Trophoblast cell (in vitro differentiated cells and primary cell): ENCODE results near the gene PFKP.

ENCODE experiments used
- DNase-seq, 2 donors: peaks; one replicate each; pipeline ENCODE4 v3.0.0-alpha.2; 2016
- H2AFZ ChIP-seq: 2 replicates; pipeline ENCODE4 v1.6.1; 2013; ENCODE audit warnings: low read length, moderate library complexity, mild to moderate bottlenecking; ENCODE audit not compliant: insufficient read depth, poor library complexity
- H2AK5ac ChIP-seq: 2 replicates; pipeline ENCODE4 v1.6.1; 2013; ENCODE audit warnings: mild to moderate bottlenecking, low read length
- H2BK120ac ChIP-seq: 2 replicates; pipeline ENCODE4 v1.6.1; 2013; ENCODE audit warnings: low read length, mild to moderate bottlenecking, moderate library complexity; ENCODE audit not compliant: insufficient read depth, poor library complexity
- H2BK12ac ChIP-seq: 2 replicates; pipeline ENCODE4 v1.6.1; 2013; ENCODE audit warnings: mild to moderate bottlenecking, low read length, moderate library complexity
- H2BK5ac ChIP-seq: 2 replicates; pipeline ENCODE4 v1.6.1; 2013; ENCODE audit warnings: low read length, low read depth, moderate library complexity, mild to moderate bottlenecking; ENCODE audit not compliant: poor library complexity
- H3K14ac ChIP-seq: 2 replicates; pipeline ENCODE4 v1.6.1; 2013; ENCODE audit warnings: mild to moderate bottlenecking, low read length
- H3K18ac ChIP-seq: 2 replicates; pipeline ENCODE4 v1.6.1; 2013; ENCODE audit warnings: mild to moderate bottlenecking, low read length
- H3K23ac ChIP-seq: 2 replicates; pipeline ENCODE4 v1.6.1; 2013; ENCODE audit warnings: low read length
- H3K27ac ChIP-seq: 2 replicates; pipeline ENCODE4 v1.5.1; 2013; ENCODE audit warnings: low read depth, mild to moderate bottlenecking, inconsistent platforms, low read length, moderate library complexity
- H3K27me3 ChIP-seq: 2 replicates; pipeline ENCODE4 v1.6.1; 2013; ENCODE audit warnings: inconsistent platforms, mild to moderate bottlenecking, low read length, moderate library complexity; ENCODE audit not compliant: insufficient read depth
- H3K36me3 ChIP-seq, 2 experiments: 1 replicate in 1 of 2; 2 replicates in 1 of 2; pipeline ENCODE4 v1.6.1; 2013; ENCODE audit warnings: low read length in 2 of 2, mild to moderate bottlenecking in 2 of 2, moderate library complexity in 1 of 2; ENCODE audit not compliant: insufficient read depth in 2 of 2, control insufficient read depth in 1 of 2
- H3K4ac ChIP-seq: 2 replicates; pipeline ENCODE4 v1.6.1; 2013; ENCODE audit warnings: low read depth, mild to moderate bottlenecking, low read length, moderate library complexity
- H3K4me1 ChIP-seq, 2 experiments: 1 replicate in 1 of 2; 2 replicates in 1 of 2; pipeline ENCODE4 v1.6.1; 2013; ENCODE audit warnings: low read length in 2 of 2, mild to moderate bottlenecking in 2 of 2, moderate library complexity in 1 of 2; ENCODE audit not compliant: insufficient read depth in 2 of 2, control insufficient read depth in 1 of 2
- H3K4me2 ChIP-seq: 2 replicates; pipeline ENCODE4 v1.6.1; 2013; ENCODE audit warnings: inconsistent platforms, mild to moderate bottlenecking, low read length, moderate library complexity
- H3K4me3 ChIP-seq: 2 replicates; pipeline ENCODE4 v1.5.1; 2013; ENCODE audit warnings: mild to moderate bottlenecking, low read depth, low read length, inconsistent platforms
- H3K79me1 ChIP-seq: one replicate; pipeline ENCODE4 v1.6.1; 2013; ENCODE audit warnings: low read length
- H3K79me2 ChIP-seq: 2 replicates; pipeline ENCODE4 v1.6.1; 2013; ENCODE audit warnings: low read length, mild to moderate bottlenecking; ENCODE audit not compliant: control insufficient read depth, insufficient read depth, poor library complexity
- H3K9ac ChIP-seq: 2 replicates; pipeline ENCODE4 v1.6.1; 2013; ENCODE audit warnings: mild to moderate bottlenecking, low read length
- H3K9me3 ChIP-seq: 2 replicates; pipeline ENCODE4 v1.6.1; 2013; ENCODE audit warnings: low read depth, mild to moderate bottlenecking, control low read depth, inconsistent platforms, low read length; ENCODE audit not compliant: insufficient read depth
- H4K12ac ChIP-seq: 2 replicates; pipeline ENCODE4 v1.6.1; 2013; ENCODE audit warnings: low read depth, mild to moderate bottlenecking, low read length, moderate library complexity
- H4K8ac ChIP-seq: 2 replicates; pipeline ENCODE4 v1.6.1; 2013; ENCODE audit warnings: low read depth, mild to moderate bottlenecking, low read length, moderate library complexity
- H4K91ac ChIP-seq: one replicate; pipeline ENCODE4 v1.6.1; 2013; ENCODE audit warnings: low read depth, mild to moderate bottlenecking, low read length, moderate library complexity
- WGBS: extraction: QIAGEN DNeasy Blood & Tissue Kit; methylation state at CpG from one replicate; pipeline ENCODE4 v1.1.7; 2013; ENCODE audit warnings: missing lambda C conversion rate; ENCODE audit not compliant: insufficient read length, insufficient coverage; ENCODE audit errors: extremely low coverage; 5-methylcytosine and 5-hydroxymethylcytosine counted together

PFKP gene

DNA sequence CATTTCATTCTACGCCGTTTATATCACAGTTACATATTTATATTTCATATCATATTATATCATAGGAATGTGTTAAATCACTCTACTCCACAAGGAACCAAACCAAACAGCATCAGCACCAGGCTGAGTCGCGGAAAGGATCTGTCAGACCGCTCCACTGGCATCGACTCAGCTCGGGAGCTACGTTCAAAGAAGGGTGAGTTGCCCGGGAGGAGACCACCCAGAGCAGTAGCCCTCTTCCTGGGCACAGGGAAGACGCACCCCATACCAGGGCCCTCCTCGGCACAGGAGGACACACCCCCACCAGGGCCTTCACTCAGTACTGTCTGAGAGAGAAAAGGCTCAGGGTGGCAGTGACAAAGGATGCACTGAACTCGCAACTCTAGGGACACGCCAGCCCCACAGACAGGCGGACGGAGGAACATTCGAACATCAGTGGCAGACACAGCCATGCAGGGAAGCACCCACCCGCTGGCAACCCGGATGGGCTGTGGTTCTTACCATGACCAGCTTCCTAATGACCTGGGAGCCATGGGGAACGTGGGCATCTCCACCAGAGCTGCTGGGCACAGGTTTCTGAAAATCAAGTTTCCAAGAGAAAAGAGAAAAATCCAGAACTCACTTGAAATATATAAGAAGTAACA is 76.6 kb downstream of the PFKP start:
- Histone ChIP-seq H2AK5ac (no peak overlapping the region), H3K27me3 (no peaks in the 10 kb centered on the region), H2BK12ac (no peak overlapping the region), H2BK5ac (no peak overlapping the region), H2AFZ (no peak overlapping the region), H3K79me1 (no peaks in the 10 kb centered on the region), H4K8ac (no peak overlapping the region), H3K9ac (no peak overlapping the region), H3K27ac (no peak overlapping the region), H3K4me1 (no peaks in the 10 kb centered on the region), H3K4me2 (no peak overlapping the region), H4K12ac (no peak overlapping the region), H4K91ac (no peak overlapping the region), H3K36me3 (peaks cover 59 to 69% of the 10 kb centered on the region in 2 experiments), H3K23ac (no peak overlapping the region), H3K4ac (no peak overlapping the region), H3K79me2 (no peaks in the 10 kb centered on the region), H3K4me3 (no peak overlapping the region), H3K14ac (no peak overlapping the region), H3K18ac (no peak overlapping the region), H3K9me3 (peaks cover 2% of the 10 kb centered on the region), H2BK120ac (no peak overlapping the region)
- 100% methylated on average over 2 of the region's 19 CpGs for WGBS
- DNase-seq: no peak

DNA sequence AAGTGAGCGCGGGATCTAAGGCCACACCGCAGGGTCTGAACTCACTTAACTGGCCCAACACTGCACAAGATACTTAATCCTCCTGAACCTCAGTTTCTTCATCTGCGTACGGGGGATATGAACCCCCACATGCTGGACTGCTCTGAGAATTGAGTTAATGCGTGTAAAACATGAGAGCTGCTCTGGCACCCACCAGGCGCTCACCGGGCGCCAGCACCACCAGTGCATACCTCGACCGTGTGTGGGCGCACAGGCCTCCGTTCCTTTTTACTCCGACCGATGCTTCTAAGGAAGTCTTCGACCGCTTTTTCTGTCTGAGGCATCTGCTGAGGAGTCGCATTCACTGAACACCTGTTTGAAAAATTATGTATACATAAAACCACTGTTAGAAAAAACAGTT is 78.0 kb downstream of the PFKP start:
- Histone ChIP-seq H3K79me1 (no peaks in the 10 kb centered on the region), H3K9me3 (no peaks in the 10 kb centered on the region), H3K23ac (no peak overlapping the region), H3K27ac (no peak overlapping the region), H3K4me1 (no peaks in the 10 kb centered on the region), H3K4me2 (no peak overlapping the region), H4K8ac (no peak overlapping the region), H4K91ac (no peak overlapping the region), H3K18ac (no peak overlapping the region), H2AFZ (no peak overlapping the region), H2BK5ac (no peak overlapping the region), H3K4me3 (no peak overlapping the region), H4K12ac (no peak overlapping the region), H2BK120ac (no peak overlapping the region), H2AK5ac (no peak overlapping the region), H3K79me2 (no peaks in the 10 kb centered on the region), H2BK12ac (no peak overlapping the region), H3K9ac (no peak overlapping the region), H3K27me3 (no peaks in the 10 kb centered on the region), H3K4ac (no peak overlapping the region), H3K14ac (no peak overlapping the region), H3K36me3 (peaks cover 60 to 69% of the 10 kb centered on the region in 2 experiments)
- WGBS: no CpG with 5 or more reads among the region's 18 CpGs
- DNase-seq: no peak

DNA sequence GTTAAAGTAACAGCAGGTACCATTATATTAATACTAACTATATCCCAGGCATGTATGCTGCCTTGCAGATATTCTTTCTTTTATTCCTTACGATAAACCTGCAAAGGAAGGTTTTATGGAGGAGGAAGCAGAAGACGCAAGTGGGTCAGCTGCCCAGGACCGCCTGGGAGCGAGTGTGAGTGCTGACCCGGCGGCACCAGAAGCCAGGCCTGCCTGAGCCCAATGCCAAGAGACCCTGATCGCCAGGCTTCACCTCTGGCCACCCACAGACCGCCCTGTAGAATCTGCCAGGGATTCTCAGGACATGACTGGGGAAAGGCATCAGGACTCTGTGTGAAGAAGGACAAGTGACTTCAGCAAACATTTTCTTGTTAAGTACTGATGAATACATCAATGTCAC is 78.9 kb downstream of the PFKP start:
- no peak overlapping the region for H3K27ac ChIP-seq
- peaks cover 64 to 70% of the 10 kb centered on the region in 2 experiments for H3K36me3 ChIP-seq
- no peak overlapping the region for H3K9ac ChIP-seq
- H3K14ac ChIP-seq: no peak overlapping the region
- no peak overlapping the region for H3K23ac ChIP-seq
- H3K79me2 ChIP-seq: no peaks in the 10 kb centered on the region
- no peak overlapping the region for H4K8ac ChIP-seq
- H2BK120ac ChIP-seq: no peak overlapping the region
- H2AFZ ChIP-seq: no peak overlapping the region
- no peak overlapping the region for H3K4me3 ChIP-seq
- H3K18ac ChIP-seq: no peak overlapping the region
- H4K91ac ChIP-seq: no peak overlapping the region
- H3K79me1 ChIP-seq: no peaks in the 10 kb centered on the region
- H3K4me1 ChIP-seq: no peaks in the 10 kb centered on the region
- no peak overlapping the region for H3K4ac ChIP-seq
- no peak overlapping the region for H2BK12ac ChIP-seq
- no peaks in the 10 kb centered on the region for H3K27me3 ChIP-seq
- H2AK5ac ChIP-seq: no peak overlapping the region
- H4K12ac ChIP-seq: no peak overlapping the region
- no peak for DNase-seq
- no peaks in the 10 kb centered on the region for H3K9me3 ChIP-seq
- H2BK5ac ChIP-seq: no peak overlapping the region
- no peak overlapping the region for H3K4me2 ChIP-seq
- no CpG with 5 or more reads among the region's 8 CpGs for WGBS

- Histone ChIP-seq H3K14ac (no peak overlapping the region), H2AFZ (no peak overlapping the region), H4K91ac (no peak overlapping the region), H3K4ac (no peak overlapping the region), H3K18ac (no peak overlapping the region), H2BK120ac (no peak overlapping the region), H2AK5ac (no peak overlapping the region), H3K4me1 (no peaks in the 10 kb centered on the region), H3K4me2 (no peak overlapping the region), H3K9ac (no peak overlapping the region), H3K79me2 (no peaks in the 10 kb centered on the region), H3K23ac (no peak overlapping the region), H3K4me3 (no peak overlapping the region), H4K8ac (no peak overlapping the region), H2BK12ac (no peak overlapping the region), H3K9me3 (no peaks in the 10 kb centered on the region), H4K12ac (no peak overlapping the region), H2BK5ac (no peak overlapping the region), H3K27me3 (no peaks in the 10 kb centered on the region), H3K79me1 (no peaks in the 10 kb centered on the region), H3K27ac (no peak overlapping the region), H3K36me3 (peaks cover 61 to 65% of the 10 kb centered on the region in 2 experiments)
- no peak for DNase-seq
- no CpG with 5 or more reads among the region's 17 CpGs for WGBS
These were observed 79.9 kb downstream of the PFKP start for GRCh38 chr10:3147117-3147820.
